Smooth muscle cell (in vitro differentiated cells): ENCODE results near the gene RBPJL. TPM values are rescaled to one million over a fixed set of nuclear protein-coding genes. Genes with fewer than 3 reads are reported as not detected.

Experiments
- DNase-seq: peaks from one replicate; lab custom pipeline; 2025; ENCODE audit not compliant: unreplicated experiment; lab: John Stamatoyannopoulos, UW
- H2AFZ ChIP-seq: fragments of 200-600 bp; sonication (generic); 2 replicates; pipeline ENCODE4 v1.6.0; 2016; ENCODE audit warnings: antibody characterized with exemption, low read depth, mild to moderate bottlenecking
- H3F3A ChIP-seq: fragments of 200-600 bp; sonication (generic); 2 replicates; pipeline ENCODE4 v1.6.0; 2017; ENCODE audit warnings: antibody characterized with exemption, low read depth
- H3K27ac ChIP-seq: fragments of 200-600 bp; sonication (generic); 2 replicates; pipeline ENCODE4 v1.5.1; 2016; ENCODE audit warnings: low read depth, mild to moderate bottlenecking
- H3K27me3 ChIP-seq: fragments of 200-600 bp; sonication (generic); 2 replicates; pipeline ENCODE4 v1.6.1; 2016; ENCODE audit warnings: low read depth, mild to moderate bottlenecking
- H3K36me3 ChIP-seq: fragments of 200-600 bp; sonication (generic); 2 replicates; pipeline ENCODE4 v1.5.1; 2016; ENCODE audit warnings: low read depth
- H3K4me1 ChIP-seq: fragments of 200-600 bp; sonication (generic); 2 replicates; pipeline ENCODE4 v1.5.1; 2016; ENCODE audit warnings: low read depth
- H3K4me2 ChIP-seq: fragments of 200-600 bp; sonication (generic); 2 replicates; pipeline ENCODE4 v1.6.0; 2016; ENCODE audit warnings: mild to moderate bottlenecking
- H3K4me3 ChIP-seq: fragments of 200-600 bp; sonication (generic); 2 replicates; pipeline ENCODE4 v1.5.1; 2016; ENCODE audit warnings: mild to moderate bottlenecking
- H3K79me2 ChIP-seq: fragments of 200-600 bp; sonication (generic); 2 replicates; pipeline ENCODE4 v1.6.0; 2016; ENCODE audit warnings: low read depth, mild to moderate bottlenecking
- H3K9ac ChIP-seq: fragments of 200-600 bp; sonication (generic); 2 replicates; pipeline ENCODE4 v1.6.0; 2016; ENCODE audit warnings: low read depth
- H3K9me3 ChIP-seq: fragments of 200-600 bp; sonication (generic); replicated peaks from 2 replicates; pipeline ENCODE4 v1.5.1; 2016; ENCODE audit warnings: low read depth
- H4K20me1 ChIP-seq: fragments of 200-600 bp; sonication (generic); 2 replicates; pipeline ENCODE4 v1.6.0; 2016; ENCODE audit warnings: low read depth
- WGBS: methylation state at CpG from one replicate; pipeline ENCODE4 v1.1.7; 2016; ENCODE audit warnings: low lambda C conversion rate; 5-methylcytosine and 5-hydroxymethylcytosine counted together
- polyA plus RNA-seq: library from polyadenylated mRNA; unstranded; fragments of >200 nt; fragmentation: Nextera tagmentation; extraction: Ambion mirVana; gene quantifications from 2 replicates; pipeline ENCODE4 v1.2.1, GENCODE V29; 2016
- total RNA-seq: library from RNA; depleted of rRNA; stranded (reverse); fragments of >200 nt; gene quantifications from 2 replicates; pipeline ENCODE4 v1.2.3, GENCODE V29; 2014
- TF ChIP-seq, protein P1 (sequence below): fragments of 200-600 bp; sonication (generic); IDR thresholded peaks from 2 replicates; pipeline ENCODE4 v1.5.1; 2017; ENCODE audit warnings: borderline replicate concordance, mild to moderate bottlenecking, antibody characterized with exemption; ENCODE audit not compliant: insufficient read depth, poor library complexity, severe bottlenecking

The RBPJL gene
- total and polyA plus RNA-seq, 2 experiments from 2014 or later = not detected

DNA sequence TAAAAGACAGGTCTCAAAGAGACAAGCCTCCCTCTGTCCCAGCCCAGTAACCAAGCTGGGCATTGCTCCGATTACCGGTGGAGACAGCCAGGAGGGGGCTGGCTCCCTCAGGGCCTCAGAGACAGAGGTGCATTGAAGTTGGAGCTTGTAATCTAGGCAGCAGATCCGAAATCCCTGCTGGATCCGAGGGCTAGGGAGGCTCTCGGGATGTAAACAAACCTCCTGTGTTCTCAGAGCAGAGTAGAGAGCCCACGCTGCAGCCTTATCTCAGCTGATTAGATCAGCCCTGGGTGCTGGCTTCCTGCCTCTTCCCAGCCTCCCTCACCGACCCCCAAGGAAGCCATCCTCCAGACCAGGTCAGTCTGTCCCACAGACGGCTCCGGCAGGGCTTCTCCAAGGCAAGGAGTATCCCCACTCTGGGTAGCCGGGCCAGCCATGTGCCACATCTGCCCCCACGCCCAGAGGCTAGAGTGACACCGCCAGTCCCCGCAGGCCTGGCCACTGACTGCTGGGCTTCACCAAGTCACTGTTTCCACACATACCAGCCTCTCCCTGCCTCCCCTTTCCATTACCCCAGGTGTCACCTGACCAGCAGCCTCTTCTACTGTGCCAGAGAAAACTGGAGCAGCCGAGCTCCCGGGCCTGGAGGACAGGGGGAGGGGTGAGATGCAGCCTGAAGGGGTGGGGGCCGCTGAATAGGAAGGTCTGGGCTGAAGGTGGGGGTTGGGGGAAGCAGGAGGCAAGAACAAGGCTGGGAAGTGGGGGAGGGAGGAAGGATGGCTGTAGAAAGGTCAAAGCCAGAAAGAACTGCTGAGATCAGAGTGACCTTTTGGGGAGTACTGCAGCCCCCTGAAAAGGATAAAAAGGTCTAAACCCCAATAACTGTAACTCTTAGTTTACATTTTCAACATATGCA is 35.6 kb downstream of the RBPJL start:
- Histone ChIP-seq H3K9me3 (no peaks in the 10 kb centered on the region), H3K4me1 (peaks cover 77% of the 10 kb centered on the region), H3K4me3 (peak overlapping the region; percentile 26), H3K4me2 (peak overlapping the region; percentile 97), H3K36me3 (no peaks in the 10 kb centered on the region), H3K27me3 (no peaks in the 10 kb centered on the region), H3K27ac (peak overlapping the region; percentile 96), H3K79me2 (peaks cover 69% of the 10 kb centered on the region), H3K9ac (peak overlapping the region; percentile 71), H3F3A (peaks cover 51% of the 10 kb centered on the region), H2AFZ (no peak overlapping the region), H4K20me1 (peaks cover 39% of the 10 kb centered on the region)
- TF ChIP-seq, protein P1, sequence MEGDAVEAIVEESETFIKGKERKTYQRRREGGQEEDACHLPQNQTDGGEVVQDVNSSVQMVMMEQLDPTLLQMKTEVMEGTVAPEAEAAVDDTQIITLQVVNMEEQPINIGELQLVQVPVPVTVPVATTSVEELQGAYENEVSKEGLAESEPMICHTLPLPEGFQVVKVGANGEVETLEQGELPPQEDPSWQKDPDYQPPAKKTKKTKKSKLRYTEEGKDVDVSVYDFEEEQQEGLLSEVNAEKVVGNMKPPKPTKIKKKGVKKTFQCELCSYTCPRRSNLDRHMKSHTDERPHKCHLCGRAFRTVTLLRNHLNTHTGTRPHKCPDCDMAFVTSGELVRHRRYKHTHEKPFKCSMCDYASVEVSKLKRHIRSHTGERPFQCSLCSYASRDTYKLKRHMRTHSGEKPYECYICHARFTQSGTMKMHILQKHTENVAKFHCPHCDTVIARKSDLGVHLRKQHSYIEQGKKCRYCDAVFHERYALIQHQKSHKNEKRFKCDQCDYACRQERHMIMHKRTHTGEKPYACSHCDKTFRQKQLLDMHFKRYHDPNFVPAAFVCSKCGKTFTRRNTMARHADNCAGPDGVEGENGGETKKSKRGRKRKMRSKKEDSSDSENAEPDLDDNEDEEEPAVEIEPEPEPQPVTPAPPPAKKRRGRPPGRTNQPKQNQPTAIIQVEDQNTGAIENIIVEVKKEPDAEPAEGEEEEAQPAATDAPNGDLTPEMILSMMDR = no peak
- 2% methylated on average over 16 of the region's 16 CpGs for WGBS
- no peak for DNase-seq

DNA sequence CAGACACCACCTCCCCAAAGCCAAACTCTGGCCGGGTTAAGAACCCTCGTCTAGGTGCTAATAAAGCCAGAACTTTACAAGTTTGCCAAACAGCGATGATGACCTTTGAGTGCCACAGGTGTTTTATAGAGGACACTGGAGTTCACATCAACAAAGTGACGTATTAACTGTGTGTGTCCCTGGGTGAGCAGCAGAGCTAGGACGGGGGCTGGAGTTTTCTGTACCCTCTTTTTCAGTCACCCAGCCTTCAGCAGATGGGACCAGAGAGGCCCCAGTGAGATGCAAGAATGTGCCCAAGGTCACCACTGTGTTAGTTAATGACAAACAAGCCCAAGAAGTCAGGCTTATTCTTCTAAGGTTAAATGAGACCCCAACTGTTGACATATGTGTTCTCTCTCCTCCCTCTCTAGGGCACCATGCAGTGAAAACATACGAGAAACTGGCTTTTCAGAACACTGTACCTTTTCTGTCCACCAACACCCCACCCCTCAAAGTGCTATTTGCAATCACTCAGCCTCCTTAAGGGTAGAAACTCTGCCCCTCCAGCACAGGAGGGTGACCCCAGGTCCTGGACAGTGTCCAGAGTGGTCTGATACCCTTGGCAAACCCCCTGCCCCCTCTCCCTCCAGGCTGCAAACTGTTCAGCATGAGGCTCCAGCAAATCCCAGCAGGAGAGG is 36.4 kb downstream of the RBPJL start:
- Histone ChIP-seq H3K9ac (peak overlapping the region; percentile 71), H3K36me3 (no peaks in the 10 kb centered on the region), H3F3A (peaks cover 48% of the 10 kb centered on the region), H4K20me1 (peaks cover 43% of the 10 kb centered on the region), H2AFZ (no peak overlapping the region), H3K27ac (peak overlapping the region; percentile 96), H3K9me3 (no peaks in the 10 kb centered on the region), H3K4me1 (peaks cover 80% of the 10 kb centered on the region), H3K4me2 (peak overlapping the region; percentile 97), H3K27me3 (no peaks in the 10 kb centered on the region), H3K79me2 (peaks cover 76% of the 10 kb centered on the region), H3K4me3 (peak overlapping the region; percentile 26)
- TF ChIP-seq, protein P1 = no peak
- 36% methylated on average over 6 of the region's 6 CpGs for WGBS
- DNase-seq = no peak

DNA sequence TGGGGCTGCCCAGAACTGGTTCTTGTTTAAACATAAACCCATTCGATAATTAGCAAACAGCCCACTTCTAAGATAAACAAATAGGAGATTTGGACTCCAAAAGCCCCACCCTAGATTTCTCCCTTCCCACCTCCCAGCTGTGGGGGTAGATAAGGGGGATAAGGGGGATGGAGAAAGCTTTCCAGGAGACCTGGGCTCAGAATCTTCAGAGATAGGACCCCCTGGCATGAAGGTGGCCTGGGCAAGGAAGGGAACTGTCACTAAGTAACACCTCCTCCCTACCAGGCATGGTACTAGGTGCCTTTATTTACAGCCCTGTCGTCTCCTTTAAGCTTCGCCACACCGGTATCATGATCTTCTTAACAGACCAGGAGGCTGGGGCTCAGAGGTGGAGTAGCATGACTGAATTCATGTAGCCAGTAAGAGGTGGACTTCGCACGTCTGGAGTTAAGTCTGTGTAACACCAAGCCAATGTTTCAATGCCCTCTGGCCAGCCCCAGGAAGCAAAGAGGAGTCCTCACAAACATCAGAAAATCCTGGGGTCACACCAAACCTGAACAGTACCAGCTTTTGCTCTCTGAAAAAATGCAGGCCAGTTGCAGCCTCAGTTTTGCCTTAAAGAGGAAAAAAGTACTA is 37.0 kb downstream of the RBPJL start:
- H3K9me3 ChIP-seq = no peaks in the 10 kb centered on the region
- no peak for DNase-seq
- H3K27me3 ChIP-seq = no peaks in the 10 kb centered on the region
- no peaks in the 10 kb centered on the region for H3K36me3 ChIP-seq
- H3K27ac ChIP-seq = peak overlapping the region; percentile 96
- H3K4me2 ChIP-seq = peak overlapping the region; percentile 97
- peaks cover 76% of the 10 kb centered on the region for H3K79me2 ChIP-seq
- peak overlapping the region; percentile 71 for H3K9ac ChIP-seq
- peaks cover 39% of the 10 kb centered on the region for H4K20me1 ChIP-seq
- H3K4me1 ChIP-seq = peaks cover 73% of the 10 kb centered on the region
- H2AFZ ChIP-seq = no peak overlapping the region
- peaks cover 43% of the 10 kb centered on the region for H3F3A ChIP-seq
- 16% methylated on average over 6 of the region's 6 CpGs for WGBS
- TF ChIP-seq, protein P1 = no peak
- peak overlapping the region; percentile 80 for H3K4me3 ChIP-seq
